ENCODE data around the gene CCDC33. TPM values are rescaled to one million over a fixed set of nuclear protein-coding genes. Genes with fewer than 3 reads are reported as not detected.

The CCDC33 gene
- total and polyA plus RNA-seq, 8 donors, result 0.58 to 9.4 (median 0.73) TPM; not detected in 5

GRCh38 chr15:74375303-74375693, 139.2 kb downstream of the CCDC33 start:
- no peak overlapping the region for H3K27ac ChIP-seq
- H3K36me3 ChIP-seq, result no peaks in the 10 kb centered on the region
- TF ChIP-seq POLR2A (IDR thresholded peaks at IDR 0.05) (no peak), EP300 (IDR thresholded peaks at IDR 0.05) (no peak), CTCF (IDR thresholded peaks at IDR 0.05) (peak in 5 of 7 experiments; percentile 58 to 90 (median 81)), POLR2AphosphoS5 (IDR thresholded peaks at IDR 0.05) (no peak)
- peaks cover 12 to 23% (median 21%) of the 10 kb centered on the region in 4 donors for H3K4me1 ChIP-seq
- no peak overlapping the region for H3K4me3 ChIP-seq
- intact Hi-C loops (cut with DNase I; ENCODE audit: low total_unique reads), result loop anchor here (10.0 kb wide), 1 partner anchor 260 kb away; no protein-coding TSS in a partner anchor
- WGBS, 5 donors, result 11 to 18% (median 14%) methylated on average over 9 of the region's 9 CpGs
- H3K27me3 ChIP-seq, result peaks cover 0 to 21% (median 0%) of the 10 kb centered on the region in 3 donors
- peak; percentile 89 to 90 for DNase-seq
- H3K9me3 ChIP-seq, result no peaks in the 10 kb centered on the region

DNA sequence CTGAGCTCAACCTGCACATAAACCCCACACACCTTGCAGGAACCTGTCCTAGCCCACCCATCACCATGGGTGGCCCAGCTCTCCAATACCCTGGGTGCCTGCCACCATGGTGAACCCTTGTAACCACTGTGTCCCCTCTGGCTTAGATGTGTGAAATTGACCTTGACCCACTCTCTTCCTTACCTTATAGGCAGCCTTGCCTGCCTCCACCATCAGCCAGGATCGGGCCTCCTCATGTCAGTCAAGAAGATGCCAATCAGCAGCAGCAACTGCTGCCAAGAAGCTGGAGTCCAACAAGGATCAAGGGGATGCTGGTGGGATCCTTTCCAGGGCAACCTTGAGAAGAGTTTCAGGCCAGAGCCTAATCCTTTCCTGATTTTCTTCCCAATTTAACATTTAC, 140.1 kb downstream of the CCDC33 start:
- Histone ChIP-seq H3K4me3 (no peak overlapping the region), H3K9me3 (no peaks in the 10 kb centered on the region), H3K36me3 (no peaks in the 10 kb centered on the region), H3K27ac (no peak overlapping the region), H3K27me3 (peaks cover 0 to 19% (median 0%) of the 10 kb centered on the region in 3 donors), H3K4me1 (peaks cover 12 to 23% (median 21%) of the 10 kb centered on the region in 4 donors)
- intact Hi-C loops (cut with DNase I; ENCODE audit: low total_unique reads), result loop anchor here (10.0 kb wide), 1 partner anchor 259 kb away; no protein-coding TSS in a partner anchor
- no peak for DNase-seq
- 54 to 100% (median 71%) methylated on average over 1 of the region's 1 CpG for WGBS, 5 donors
- TF ChIP-seq POLR2A (IDR thresholded peaks at IDR 0.05) (no peak), CTCF (IDR thresholded peaks at IDR 0.05) (no peak), EP300 (IDR thresholded peaks at IDR 0.05) (no peak), POLR2AphosphoS5 (IDR thresholded peaks at IDR 0.05) (no peak)

DNA sequence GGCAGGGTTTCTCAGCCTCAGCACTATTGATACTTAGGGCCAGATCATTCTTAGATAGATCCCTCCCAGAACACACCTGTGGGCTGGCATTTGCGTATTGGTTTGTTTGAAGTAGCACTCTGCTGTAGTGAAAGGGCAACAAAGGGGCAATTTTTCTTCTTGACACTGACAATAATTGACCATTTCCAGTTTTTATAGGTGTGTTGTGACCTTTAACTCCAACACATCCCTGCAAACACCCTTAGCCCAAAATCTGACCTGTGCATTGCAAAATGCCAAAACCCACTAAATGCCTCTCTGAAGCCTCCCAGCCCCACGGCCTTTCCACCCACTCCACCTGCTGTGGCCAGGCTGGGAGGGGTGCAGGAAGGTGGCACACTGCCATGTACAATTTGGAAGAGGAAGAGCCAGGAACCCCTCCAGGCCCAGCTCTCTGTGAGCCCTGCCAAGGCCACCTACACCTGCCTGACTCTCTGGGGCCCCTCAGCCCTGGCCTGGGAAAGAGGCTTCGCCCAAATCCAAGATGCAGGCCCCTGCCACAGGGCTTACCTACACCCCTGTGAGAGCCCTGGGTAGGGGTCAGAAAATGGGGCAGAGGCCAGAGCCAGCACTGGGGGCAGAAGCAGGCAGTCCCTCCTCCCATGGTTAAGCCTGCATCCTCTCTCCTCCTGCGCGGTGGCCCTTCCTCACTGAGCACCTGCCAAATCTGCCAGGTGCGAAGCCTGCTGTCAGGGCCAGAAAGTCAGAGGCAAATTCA, 140.9 kb downstream of the CCDC33 start:
- Histone ChIP-seq H3K4me1 (peaks cover 12 to 24% (median 21%) of the 10 kb centered on the region in 4 donors), H3K9me3 (no peaks in the 10 kb centered on the region), H3K27me3 (peaks cover 0 to 27% (median 0%) of the 10 kb centered on the region in 3 donors), H3K27ac (no peak overlapping the region), H3K4me3 (no peak overlapping the region), H3K36me3 (no peaks in the 10 kb centered on the region)
- TF ChIP-seq POLR2AphosphoS5 (IDR thresholded peaks at IDR 0.05) (no peak), POLR2A (IDR thresholded peaks at IDR 0.05) (no peak), CTCF (IDR thresholded peaks at IDR 0.05) (no peak)
- WGBS, 5 donors, result 67 to 85% (median 79%) methylated on average over 6 of the region's 6 CpGs
- no peak for DNase-seq
- intact Hi-C loops (cut with DNase I; ENCODE audit: low total_unique reads), result loop anchor here (10.0 kb wide), 1 partner anchor 258 kb away; no protein-coding TSS in a partner anchor

DNA sequence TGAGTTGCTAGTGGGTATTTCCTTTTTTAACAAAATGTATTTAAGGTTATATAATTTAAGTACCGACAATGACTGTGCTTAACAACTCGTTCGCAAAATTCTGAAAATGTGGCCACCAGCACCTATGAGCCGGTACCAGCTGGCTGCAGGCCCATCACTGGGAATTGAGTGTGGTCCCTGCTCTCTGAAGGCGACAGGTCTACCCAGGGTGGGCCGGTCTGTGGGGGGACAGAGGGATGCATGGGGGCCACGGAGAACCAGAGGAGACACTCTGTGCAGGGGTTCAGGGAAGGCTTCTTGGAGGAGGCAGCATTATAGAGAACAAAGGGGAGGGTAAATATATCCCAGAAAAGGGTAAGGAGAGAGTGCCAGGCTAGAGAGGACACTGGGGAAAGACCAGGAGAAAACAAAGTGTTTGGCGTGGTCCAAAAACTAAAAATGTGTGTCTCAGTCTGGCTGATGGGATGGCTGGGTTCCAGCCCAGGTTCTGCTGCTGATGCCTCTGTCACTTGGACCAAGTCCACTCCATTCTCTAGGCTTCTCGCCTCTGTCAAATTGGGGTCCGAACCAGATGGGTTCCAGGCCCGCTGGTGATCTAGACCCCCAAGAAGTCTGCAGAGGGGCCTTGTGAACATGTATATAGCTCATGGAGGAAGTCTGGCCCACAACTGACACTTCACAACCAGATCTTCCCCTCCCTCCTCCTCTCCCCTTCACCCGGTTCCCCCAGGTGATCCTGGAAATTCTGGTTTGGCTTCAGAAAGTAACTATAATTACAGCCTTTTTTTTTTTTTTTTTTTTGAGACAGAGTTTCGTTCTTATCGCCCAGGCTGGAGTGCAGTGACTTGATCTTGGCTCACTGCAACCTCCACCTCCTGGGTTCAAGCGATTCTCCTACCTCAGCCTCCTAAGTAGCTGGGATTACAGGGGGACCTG, 142.0 kb downstream of the CCDC33 start:
- intact Hi-C loops (cut with DNase I; ENCODE audit: low total_unique reads), result loop anchor here (10.0 kb wide), 1 partner anchor 257 kb away; no protein-coding TSS in a partner anchor
- H3K27me3 ChIP-seq, result peaks cover 0 to 19% (median 0%) of the 10 kb centered on the region in 3 donors
- DNase-seq, result peak in 1 of 2 donors; percentile 17

More for the DNA sequence above, 142.0 kb downstream of the CCDC33 start:
- TF ChIP-seq POLR2A (IDR thresholded peaks at IDR 0.05) (no peak), POLR2AphosphoS5 (IDR thresholded peaks at IDR 0.05) (no peak), EP300 (IDR thresholded peaks at IDR 0.05) (no peak), CTCF (IDR thresholded peaks at IDR 0.05) (no peak)
- Histone ChIP-seq H3K4me1 (peaks cover 12 to 33% (median 23%) of the 10 kb centered on the region in 4 donors), H3K27ac (no peak overlapping the region), H3K4me3 (no peak overlapping the region), H3K36me3 (no peaks in the 10 kb centered on the region), H3K9me3 (no peaks in the 10 kb centered on the region)
- WGBS, 5 donors, result 73 to 80% (median 79%) methylated on average over 15 of the region's 15 CpGs
